ENCODE data around the gene RBAK.

GRCh38 chr7:4998244-4998643, 47.4 kb upstream of the RBAK start:
- TF ChIP-seq CTCF (IDR thresholded peaks at IDR 0.05), result no peak
- no peak for TF ChIP-seq POLR2A (IDR thresholded peaks at IDR 0.05)
